IPS DF 6.9 (cell line): Measurements from ENCODE around the gene LTBP2.

Source experiments
- DNase-seq: peaks from one replicate; pipeline ENCODE4 v3.0.0-alpha.2; 2013; ENCODE audit warnings: low read depth, low spot score
- H3K27ac ChIP-seq: one replicate; pipeline ENCODE4 v1.5.1; 2013; ENCODE audit warnings: low read length, control low read depth
- H3K27me3 ChIP-seq: 2 replicates; pipeline ENCODE4 v1.6.1; 2013; ENCODE audit warnings: mild to moderate bottlenecking, low read length; ENCODE audit not compliant: control insufficient read depth, insufficient read depth
- H3K36me3 ChIP-seq: 2 replicates; pipeline ENCODE4 v1.6.1; 2013; ENCODE audit warnings: low read length; ENCODE audit not compliant: control insufficient read depth, insufficient read depth
- H3K4me1 ChIP-seq: 2 replicates; pipeline ENCODE4 v1.6.1; 2013; ENCODE audit warnings: low read length; ENCODE audit not compliant: control insufficient read depth, insufficient read depth
- H3K4me3 ChIP-seq: 2 replicates; pipeline ENCODE4 v1.5.1; 2013; ENCODE audit warnings: mild to moderate bottlenecking, low read length
- H3K9me3 ChIP-seq: 2 replicates; pipeline ENCODE4 v1.6.1; 2013; ENCODE audit warnings: low read length, inconsistent platforms; ENCODE audit not compliant: control insufficient read depth, insufficient read depth
- WGBS: extraction: QIAGEN DNeasy Blood & Tissue Kit; methylation state at CpG from one replicate; pipeline ENCODE4 v1.1.7; 2013; ENCODE audit warnings: mixed read lengths, missing lambda C conversion rate; ENCODE audit not compliant: insufficient read length, insufficient coverage; 5-methylcytosine and 5-hydroxymethylcytosine counted together

The LTBP2 gene

DNA sequence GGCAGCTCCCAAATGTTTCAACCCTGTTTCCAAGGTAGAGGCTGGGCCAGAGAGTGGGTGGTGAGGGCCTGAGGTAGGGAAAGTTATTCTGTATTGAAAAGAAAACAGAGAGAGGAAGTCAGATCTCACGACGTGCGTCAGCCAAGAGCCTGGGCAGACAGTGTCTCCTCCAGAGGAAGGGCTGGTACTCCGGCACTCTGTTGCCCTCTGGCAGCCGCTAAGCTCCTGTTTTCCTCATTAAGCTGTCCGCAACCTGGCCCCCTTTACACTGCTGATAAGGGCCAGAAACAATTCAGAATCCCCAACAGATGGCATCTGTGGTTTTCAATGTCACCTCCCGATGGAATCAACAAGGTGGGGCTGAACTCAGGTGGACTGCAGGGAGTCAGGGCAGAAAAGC lies 26.0 kb upstream of the LTBP2 start:
- no peak for DNase-seq
- Histone ChIP-seq H3K9me3 (no peaks in the 10 kb centered on the region), H3K4me3 (no peak overlapping the region), H3K27ac (no peak overlapping the region), H3K27me3 (no peaks in the 10 kb centered on the region), H3K4me1 (no peaks in the 10 kb centered on the region), H3K36me3 (no peaks in the 10 kb centered on the region)
- no CpG with 5 or more reads among the region's 7 CpGs for WGBS

DNA sequence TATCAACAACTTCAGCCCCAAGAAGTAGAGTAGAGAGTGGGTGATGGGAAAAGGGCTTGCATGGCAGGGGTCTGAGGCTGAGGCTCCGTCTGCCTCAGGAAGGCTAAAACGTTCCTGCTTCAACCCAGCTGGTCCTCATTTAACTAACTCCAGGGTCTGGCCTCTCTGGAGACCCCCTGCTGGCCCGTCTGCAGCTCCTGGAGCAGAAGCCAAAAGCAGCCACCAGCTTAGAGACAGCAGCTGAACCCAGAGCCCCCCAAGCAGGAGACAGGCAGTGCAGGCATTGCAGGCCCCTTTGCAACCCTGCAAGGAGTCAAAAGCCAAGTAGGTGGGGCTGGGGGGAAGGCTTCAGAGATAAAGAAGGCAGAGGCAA lies 25.1 kb upstream of the LTBP2 start:
- Histone ChIP-seq H3K27ac (no peak overlapping the region), H3K27me3 (no peaks in the 10 kb centered on the region)

DNA sequence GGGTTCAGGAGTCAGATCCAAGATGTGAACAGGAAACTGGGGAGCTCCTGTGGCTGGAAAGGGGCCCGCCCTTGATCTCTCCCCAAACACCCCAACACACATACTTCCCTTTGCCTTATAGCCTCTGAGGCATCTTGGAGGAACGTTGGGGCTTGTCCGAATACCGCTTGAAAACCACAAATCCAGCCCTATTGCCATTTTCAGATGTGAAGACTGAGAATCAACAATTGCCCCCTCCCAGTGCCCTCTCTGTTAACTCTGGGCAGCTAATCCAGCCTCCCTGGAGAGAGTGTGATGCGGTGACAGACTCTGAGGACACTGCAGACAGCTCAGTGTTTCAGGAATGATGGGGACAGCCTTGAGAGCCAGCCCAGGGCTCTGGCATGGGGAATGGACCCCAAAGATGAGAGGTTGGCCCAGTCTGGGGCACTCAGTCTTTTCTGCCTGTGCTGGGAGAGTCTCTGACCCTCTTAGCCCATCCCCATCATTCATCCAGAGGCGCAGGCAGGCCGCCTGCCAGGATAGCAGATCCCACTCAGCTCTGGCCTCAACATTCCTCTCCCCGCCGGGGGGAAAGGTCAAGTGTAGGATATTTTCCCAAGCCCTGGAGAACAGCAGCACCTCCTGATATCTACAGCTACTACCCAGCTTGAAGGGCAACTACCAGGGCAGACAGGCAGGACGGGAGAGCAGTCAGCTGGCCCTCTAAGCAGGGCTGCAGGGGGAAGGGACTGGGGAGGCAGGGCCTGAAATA lies 24.6 kb upstream of the LTBP2 start:
- Histone ChIP-seq H3K4me3 (no peak overlapping the region), H3K27ac (no peak overlapping the region), H3K9me3 (no peaks in the 10 kb centered on the region), H3K36me3 (no peaks in the 10 kb centered on the region), H3K27me3 (no peaks in the 10 kb centered on the region), H3K4me1 (0 out of 2 replicates have a peak, but pooled peaks cover 1% of the 10 kb centered on the region)
- WGBS = no CpG with 5 or more reads among the region's 10 CpGs
- no peak for DNase-seq

More for the DNA sequence above, 25.1 kb upstream of the LTBP2 start:
- no peaks in the 10 kb centered on the region for H3K4me1 ChIP-seq
- no peaks in the 10 kb centered on the region for H3K36me3 ChIP-seq
- no peaks in the 10 kb centered on the region for H3K9me3 ChIP-seq
- WGBS = no CpG with 5 or more reads among the region's 3 CpGs
- no peak for DNase-seq
- no peak overlapping the region for H3K4me3 ChIP-seq

DNA sequence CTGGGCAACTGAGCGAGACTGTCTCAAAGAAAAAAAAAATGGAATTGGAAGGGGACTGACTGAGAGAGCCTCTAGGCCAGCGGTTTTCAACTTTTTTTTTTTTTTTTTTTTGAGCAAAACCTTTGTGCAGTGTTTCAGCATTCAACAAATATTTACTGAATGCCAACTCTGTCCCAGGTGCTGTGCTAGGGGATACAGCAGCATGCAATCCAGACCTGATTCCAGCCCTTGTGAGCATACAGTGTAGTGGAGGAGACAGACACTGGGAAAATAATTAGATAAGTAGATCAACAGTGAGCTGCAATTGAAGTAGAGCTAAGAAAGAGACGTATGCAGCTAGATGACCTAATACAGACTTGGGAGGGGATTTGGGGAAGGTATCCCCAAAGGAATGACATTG lies 23.8 kb upstream of the LTBP2 start:
- Histone ChIP-seq H3K4me3 (no peak overlapping the region), H3K9me3 (no peaks in the 10 kb centered on the region), H3K36me3 (no peaks in the 10 kb centered on the region), H3K27ac (no peak overlapping the region), H3K4me1 (0 out of 2 replicates have a peak, but pooled peaks cover 1% of the 10 kb centered on the region), H3K27me3 (no peaks in the 10 kb centered on the region)
- WGBS = no CpG with 5 or more reads among the region's 3 CpGs
- DNase-seq = no peak

DNA sequence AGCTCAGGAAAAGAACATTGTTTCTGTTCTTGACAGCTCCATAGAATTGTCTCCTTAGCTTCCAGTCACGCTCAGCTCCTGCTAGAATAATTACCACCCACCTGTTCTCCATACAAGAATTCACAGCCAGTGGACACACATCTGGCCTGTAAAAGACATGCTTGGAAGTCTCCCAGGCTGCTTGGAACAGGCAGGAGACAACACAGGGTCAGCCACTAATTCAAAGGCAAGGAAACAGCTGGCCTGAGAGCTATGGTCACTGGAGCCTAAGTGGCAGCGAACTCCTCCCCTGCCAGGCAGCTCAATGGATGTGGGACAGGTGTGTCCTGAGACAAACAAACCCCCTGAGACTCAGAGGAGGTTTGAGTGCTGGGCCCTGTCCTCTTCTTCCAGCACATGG lies 22.9 kb upstream of the LTBP2 start:
- WGBS = no CpG with 5 or more reads among the region's 2 CpGs
- H3K9me3 ChIP-seq = no peaks in the 10 kb centered on the region
- no peak for DNase-seq
- no peaks in the 10 kb centered on the region for H3K36me3 ChIP-seq
- no peaks in the 10 kb centered on the region for H3K27me3 ChIP-seq
- H3K27ac ChIP-seq = no peak overlapping the region
- 0 out of 2 replicates have a peak, but pooled peaks cover 1% of the 10 kb centered on the region for H3K4me1 ChIP-seq
- H3K4me3 ChIP-seq = no peak overlapping the region

DNA sequence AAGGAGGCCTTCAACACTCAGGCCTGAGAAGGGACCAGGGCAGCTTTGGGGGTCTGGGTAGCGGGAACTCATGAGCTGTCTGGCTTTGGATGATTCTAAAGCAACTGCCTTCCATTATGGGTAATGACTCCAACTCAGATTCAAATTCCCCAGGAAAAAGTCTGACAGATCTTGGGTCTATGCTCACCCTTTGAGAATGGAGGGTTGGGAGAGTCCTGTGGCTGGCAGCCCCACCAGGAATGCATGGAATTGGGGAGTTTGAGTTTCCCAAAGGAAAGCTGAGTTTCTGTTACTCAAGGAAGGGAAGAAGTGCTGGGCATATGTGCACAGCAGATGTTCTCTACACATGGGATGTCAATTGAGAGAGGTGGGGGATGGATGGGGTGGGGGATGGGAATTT lies 22.4 kb upstream of the LTBP2 start:
- DNase-seq = no peak
- no CpG with 5 or more reads among the region's 1 CpG for WGBS
- H3K4me3 ChIP-seq = no peak overlapping the region
- H3K9me3 ChIP-seq = no peaks in the 10 kb centered on the region
- no peaks in the 10 kb centered on the region for H3K27me3 ChIP-seq
- 0 out of 2 replicates have a peak, but pooled peaks cover 1% of the 10 kb centered on the region for H3K4me1 ChIP-seq
- H3K36me3 ChIP-seq = no peaks in the 10 kb centered on the region
- no peak overlapping the region for H3K27ac ChIP-seq

DNA sequence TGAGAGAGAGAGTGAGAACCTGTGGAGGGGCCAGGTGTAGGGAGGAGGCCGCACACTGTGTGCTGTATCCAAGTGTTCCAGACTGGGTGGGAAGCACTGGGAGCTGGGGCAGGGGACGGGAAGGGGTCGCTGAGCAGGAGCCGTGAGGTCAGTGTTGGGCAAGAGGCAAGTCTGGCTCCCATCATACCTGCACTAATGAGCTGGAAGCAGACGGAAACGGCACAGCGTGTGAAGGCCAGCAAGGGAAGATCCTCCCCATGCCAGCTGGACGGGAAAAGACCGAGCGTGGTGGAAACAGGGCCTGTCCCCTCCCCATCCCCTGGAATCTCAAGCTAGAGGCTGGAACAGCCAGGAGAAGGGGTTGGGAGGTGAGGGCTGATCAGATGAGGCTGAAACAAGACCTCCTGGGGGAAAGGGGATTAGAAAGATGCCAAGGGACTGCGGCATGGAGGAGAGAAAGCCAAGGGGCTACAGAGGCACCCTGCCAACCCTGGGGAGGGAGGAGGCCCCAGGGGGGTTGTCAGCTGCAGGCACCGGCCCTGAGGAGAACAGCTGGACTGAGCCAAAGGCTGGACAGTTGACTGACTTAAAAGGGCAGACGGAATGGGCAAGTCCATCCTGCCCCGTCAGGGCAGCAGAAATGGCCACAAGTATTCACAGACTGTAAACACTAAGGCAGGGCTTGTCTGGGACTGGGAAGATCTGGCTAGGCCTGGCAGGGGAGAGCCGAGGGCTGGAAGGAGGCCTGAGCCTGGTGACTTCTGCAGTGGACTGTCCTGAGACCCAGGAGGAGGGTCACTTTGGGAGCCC lies 19.0 kb upstream of the LTBP2 start:
- no peaks in the 10 kb centered on the region for H3K9me3 ChIP-seq
- no peaks in the 10 kb centered on the region for H3K36me3 ChIP-seq
- H3K27ac ChIP-seq = no peak overlapping the region
- no peak for DNase-seq
- 0 out of 2 replicates have a peak, but pooled peaks cover 1% of the 10 kb centered on the region for H3K4me1 ChIP-seq
- no CpG with 5 or more reads among the region's 15 CpGs for WGBS
- H3K4me3 ChIP-seq = no peak overlapping the region
- H3K27me3 ChIP-seq = no peaks in the 10 kb centered on the region

DNA sequence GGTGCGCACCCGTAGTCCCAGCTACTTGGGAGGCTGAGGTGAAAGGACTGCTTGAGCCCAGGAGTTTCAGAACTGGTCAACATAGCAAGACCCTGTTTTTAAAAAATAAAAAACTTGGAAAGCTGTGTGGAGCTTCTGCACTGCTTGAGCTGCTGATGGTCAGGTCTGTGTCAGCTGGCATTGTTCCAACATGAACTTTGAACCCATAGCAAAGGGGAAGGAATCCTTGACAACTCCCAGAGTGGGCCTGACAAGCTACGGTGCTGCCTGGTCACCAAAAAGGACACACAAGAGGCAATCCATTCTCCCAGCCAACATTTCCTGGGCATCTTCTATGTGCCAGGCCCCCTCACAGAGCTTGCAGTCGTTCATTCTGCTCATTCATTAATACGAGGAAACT lies 16.4 kb upstream of the LTBP2 start:
- Histone ChIP-seq H3K4me3 (no peak overlapping the region), H3K9me3 (no peaks in the 10 kb centered on the region), H3K27ac (no peak overlapping the region), H3K27me3 (no peaks in the 10 kb centered on the region), H3K4me1 (0 out of 2 replicates have a peak, but pooled peaks cover 1% of the 10 kb centered on the region), H3K36me3 (no peaks in the 10 kb centered on the region)
- DNase-seq = no peak
- WGBS = no CpG with 5 or more reads among the region's 5 CpGs

DNA sequence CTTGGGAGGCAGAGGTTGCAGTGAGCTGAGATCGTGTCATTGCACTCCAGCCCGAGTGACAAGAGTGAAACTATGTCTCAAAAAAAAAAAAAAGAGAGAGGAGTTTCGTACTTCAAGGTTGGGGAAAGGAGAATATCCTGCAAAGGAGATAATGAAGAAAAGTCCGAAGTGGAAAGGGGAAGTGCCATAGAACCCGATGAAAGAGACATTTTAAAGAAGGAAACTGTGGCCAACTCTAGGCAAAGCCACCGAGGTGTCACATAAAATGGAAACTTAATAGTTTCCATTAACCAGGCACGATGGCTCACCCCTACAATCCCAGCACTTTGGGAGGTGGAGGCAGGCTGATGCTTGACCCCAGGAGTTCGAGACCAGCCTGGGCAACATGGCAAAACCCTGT lies 15.0 kb upstream of the LTBP2 start:
- Histone ChIP-seq H3K9me3 (no peaks in the 10 kb centered on the region), H3K36me3 (no peaks in the 10 kb centered on the region), H3K4me3 (no peak overlapping the region), H3K27me3 (no peaks in the 10 kb centered on the region), H3K4me1 (0 out of 2 replicates have a peak, but pooled peaks cover 1% of the 10 kb centered on the region), H3K27ac (no peak overlapping the region)
- DNase-seq = no peak
- WGBS = no CpG with 5 or more reads among the region's 8 CpGs

DNA sequence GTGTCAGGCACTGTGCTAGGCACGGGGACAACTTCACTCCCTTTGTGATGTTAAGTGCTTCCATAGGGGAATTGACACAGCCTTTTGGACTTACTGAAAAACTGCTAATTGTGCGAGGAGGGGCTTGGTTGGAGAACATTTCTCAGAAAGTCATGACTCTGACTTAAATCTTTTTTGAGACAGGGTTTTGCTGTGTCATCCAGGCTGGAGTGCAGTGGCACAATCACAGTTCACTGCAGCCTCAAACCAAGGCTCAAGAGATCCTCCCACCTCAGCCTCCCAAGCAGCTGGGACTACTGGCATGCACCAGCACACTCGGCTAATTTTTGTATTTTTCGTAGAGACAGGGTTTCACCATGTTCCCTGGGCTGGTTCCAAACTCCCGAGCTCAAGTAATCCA lies 10.2 kb upstream of the LTBP2 start:
- no peaks in the 10 kb centered on the region for H3K9me3 ChIP-seq
- no peaks in the 10 kb centered on the region; the same call in 1 of the 2 replicates for H3K4me1 ChIP-seq
- no CpG with 5 or more reads among the region's 5 CpGs for WGBS

More for the DNA sequence above, 10.2 kb upstream of the LTBP2 start:
- Histone ChIP-seq H3K27ac (no peak overlapping the region), H3K36me3 (no peaks in the 10 kb centered on the region), H3K4me3 (no peak overlapping the region), H3K27me3 (no peaks in the 10 kb centered on the region)
- DNase-seq = no peak
